Neural cell (in vitro differentiated cells): Measurements from ENCODE around the gene M1AP. TPM values are rescaled to one million over a fixed set of nuclear protein-coding genes. Genes with fewer than 3 reads are reported as not detected.

Experiments
- H2AFZ ChIP-seq: fragments of 200-600, 300-800 bp; sonication (generic), shearing (Covaris generic); 2 replicates; pipeline ENCODE4 v1.6.0; 2014; ENCODE audit warnings: low read depth, mild to moderate bottlenecking, antibody characterized with exemption, low read length, moderate library complexity
- H3F3A ChIP-seq: fragments of 200-600 bp; shearing (Covaris generic); 2 replicates; pipeline ENCODE4 v1.6.1; 2016; ENCODE audit warnings: mild to moderate bottlenecking, moderate library complexity, mixed read lengths, antibody characterized with exemption, low read length; ENCODE audit not compliant: insufficient read depth, poor library complexity, severe bottlenecking
- H3K27ac ChIP-seq: fragments of 200-600, 300-800 bp; sonication (generic), shearing (Covaris generic); 2 replicates; pipeline ENCODE4 v1.5.1; 2014; ENCODE audit warnings: mild to moderate bottlenecking, low read length, moderate library complexity
- H3K27me3 ChIP-seq: fragments of 300-800, 200-600 bp; sonication (generic), shearing (Covaris generic); 2 replicates; pipeline ENCODE4 v1.6.0; 2014; ENCODE audit warnings: mild to moderate bottlenecking, low read depth, low read length, moderate library complexity; ENCODE audit not compliant: insufficient read depth
- H3K36me3 ChIP-seq: fragments of 300-800, 200-600 bp; sonication (generic), shearing (Covaris generic); 2 replicates; pipeline ENCODE4 v1.5.1; 2014; ENCODE audit warnings: mild to moderate bottlenecking, antibody characterized with exemption, low read length, moderate library complexity; ENCODE audit not compliant: insufficient read depth
- H3K4me2 ChIP-seq: fragments of 300-800, 200-600 bp; sonication (generic), shearing (Covaris generic); 2 replicates; pipeline ENCODE4 v1.6.0; 2014; ENCODE audit warnings: mild to moderate bottlenecking, low read length
- H3K4me3 ChIP-seq: fragments of 300-800, 200-600 bp; sonication (generic), shearing (Covaris generic); 2 replicates; pipeline ENCODE4 v1.5.1; 2014; ENCODE audit warnings: mild to moderate bottlenecking, low read length, moderate library complexity
- H3K79me2 ChIP-seq: fragments of 200-600 bp; shearing (Covaris generic); replicated peaks from 2 replicates; pipeline ENCODE4 v1.6.0; 2014; ENCODE audit warnings: mild to moderate bottlenecking, low read length, moderate library complexity; ENCODE audit not compliant: insufficient read depth
- H3K9ac ChIP-seq: fragments of 300-800, 200-600 bp; sonication (generic), shearing (Covaris generic); 2 replicates; pipeline ENCODE4 v1.6.1; 2016; ENCODE audit warnings: mild to moderate bottlenecking, low read length, mixed read lengths
- H3K9me2 ChIP-seq: fragments of 200-600 bp; shearing (Covaris generic); 2 replicates; pipeline ENCODE4 v1.6.1; 2016; ENCODE audit warnings: mild to moderate bottlenecking, low read length, mixed read lengths; ENCODE audit not compliant: insufficient read depth
- H3K9me3 ChIP-seq: fragments of 200-600, 300-800 bp; sonication (generic), shearing (Covaris generic); 2 replicates; pipeline ENCODE4 v1.6.1; 2016; ENCODE audit warnings: mild to moderate bottlenecking, mixed run types, low read length, moderate library complexity, mixed read lengths
- H4K20me1 ChIP-seq: fragments of 200-600 bp; shearing (Covaris generic); 2 replicates; pipeline ENCODE4 v1.6.1; 2016; ENCODE audit warnings: mild to moderate bottlenecking, mixed run types; ENCODE audit not compliant: insufficient read depth
- EP300 ChIP-seq: fragments of 450-650 bp; conservative IDR thresholded peaks from 2 replicates; pipeline ENCODE4 v1.6.1; 2014; ENCODE audit warnings: antibody characterized with exemption, mild to moderate bottlenecking, moderate library complexity; ENCODE audit not compliant: poor library complexity, severe bottlenecking
- EZH2 ChIP-seq: fragments of 200-600, 300-800 bp; shearing (Covaris generic), sonication (generic); IDR thresholded peaks from 2 replicates; pipeline ENCODE4 v1.6.1; 2014; ENCODE audit warnings: antibody characterized with exemption, low read length, borderline replicate concordance, mild to moderate bottlenecking; ENCODE audit not compliant: insufficient read depth, poor library complexity, severe bottlenecking
- MXI1 ChIP-seq: fragments of 450-650 bp; conservative IDR thresholded peaks from 2 replicates; pipeline ENCODE4 v1.6.1; 2014; ENCODE audit warnings: antibody characterized with exemption, mild to moderate bottlenecking; ENCODE audit not compliant: poor library complexity, severe bottlenecking
- POLR2AphosphoS5 ChIP-seq: IDR thresholded peaks from 2 replicates; pipeline ENCODE4 v1.6.1; 2012
- RAD21 ChIP-seq: fragments of 450-650 bp; conservative IDR thresholded peaks from 2 replicates; pipeline ENCODE4 v1.6.1; 2014; ENCODE audit warnings: antibody characterized with exemption, mild to moderate bottlenecking, moderate library complexity
- SMC3 ChIP-seq: fragments of 450-650 bp; conservative IDR thresholded peaks from 2 replicates; pipeline ENCODE4 v1.6.1; 2014; ENCODE audit warnings: antibody characterized with exemption, mild to moderate bottlenecking, moderate library complexity; ENCODE audit not compliant: poor library complexity
- TAF1 ChIP-seq: IDR thresholded peaks from 2 replicates; pipeline ENCODE4 v1.6.1; 2012; ENCODE audit warnings: low read depth
- polyA plus RNA-seq: library from polyadenylated mRNA; depleted of rRNA; stranded (reverse); fragments of >200 nt; gene quantifications from 2 replicates; pipeline ENCODE4 v1.2.3, GENCODE V29; 2014
- TF ChIP-seq, protein P1 (sequence below): IDR thresholded peaks from 2 replicates; pipeline ENCODE4 v1.6.1; 2012; ENCODE audit warnings: borderline replicate concordance
- TF ChIP-seq, protein P2 (sequence below): fragments of 450-650 bp; IDR thresholded peaks from 2 replicates; pipeline ENCODE4 v1.5.1; 2014; ENCODE audit warnings: antibody characterized with exemption, mild to moderate bottlenecking, moderate library complexity; ENCODE audit not compliant: poor library complexity, severe bottlenecking

The M1AP gene
- polyA plus RNA-seq, 1 donor from 2014 or later, result not detected

GRCh38 chr2:74658516-74658915 lies 10.4 kb upstream of the M1AP start:
- Histone ChIP-seq H3K9me3 (no peaks in the 10 kb centered on the region), H3K27me3 (no peaks in the 10 kb centered on the region), H3K27ac (no peak overlapping the region), H3K9ac (no peak overlapping the region), H2AFZ (no peak overlapping the region), H3K4me2 (no peak overlapping the region), H3K4me3 (no peak overlapping the region), H3K36me3 (peaks cover 9% of the 10 kb centered on the region), H3K9me2 (no peaks in the 10 kb centered on the region), H4K20me1 (no peaks in the 10 kb centered on the region), H3F3A (no peaks in the 10 kb centered on the region), H3K79me2 (no peaks in the 10 kb centered on the region)
- TF ChIP-seq SMC3, result no peak
- TF ChIP-seq EZH2, result no peak
- TF ChIP-seq MXI1, result no peak
- TF ChIP-seq RAD21, result no peak
- TF ChIP-seq, protein P1, sequence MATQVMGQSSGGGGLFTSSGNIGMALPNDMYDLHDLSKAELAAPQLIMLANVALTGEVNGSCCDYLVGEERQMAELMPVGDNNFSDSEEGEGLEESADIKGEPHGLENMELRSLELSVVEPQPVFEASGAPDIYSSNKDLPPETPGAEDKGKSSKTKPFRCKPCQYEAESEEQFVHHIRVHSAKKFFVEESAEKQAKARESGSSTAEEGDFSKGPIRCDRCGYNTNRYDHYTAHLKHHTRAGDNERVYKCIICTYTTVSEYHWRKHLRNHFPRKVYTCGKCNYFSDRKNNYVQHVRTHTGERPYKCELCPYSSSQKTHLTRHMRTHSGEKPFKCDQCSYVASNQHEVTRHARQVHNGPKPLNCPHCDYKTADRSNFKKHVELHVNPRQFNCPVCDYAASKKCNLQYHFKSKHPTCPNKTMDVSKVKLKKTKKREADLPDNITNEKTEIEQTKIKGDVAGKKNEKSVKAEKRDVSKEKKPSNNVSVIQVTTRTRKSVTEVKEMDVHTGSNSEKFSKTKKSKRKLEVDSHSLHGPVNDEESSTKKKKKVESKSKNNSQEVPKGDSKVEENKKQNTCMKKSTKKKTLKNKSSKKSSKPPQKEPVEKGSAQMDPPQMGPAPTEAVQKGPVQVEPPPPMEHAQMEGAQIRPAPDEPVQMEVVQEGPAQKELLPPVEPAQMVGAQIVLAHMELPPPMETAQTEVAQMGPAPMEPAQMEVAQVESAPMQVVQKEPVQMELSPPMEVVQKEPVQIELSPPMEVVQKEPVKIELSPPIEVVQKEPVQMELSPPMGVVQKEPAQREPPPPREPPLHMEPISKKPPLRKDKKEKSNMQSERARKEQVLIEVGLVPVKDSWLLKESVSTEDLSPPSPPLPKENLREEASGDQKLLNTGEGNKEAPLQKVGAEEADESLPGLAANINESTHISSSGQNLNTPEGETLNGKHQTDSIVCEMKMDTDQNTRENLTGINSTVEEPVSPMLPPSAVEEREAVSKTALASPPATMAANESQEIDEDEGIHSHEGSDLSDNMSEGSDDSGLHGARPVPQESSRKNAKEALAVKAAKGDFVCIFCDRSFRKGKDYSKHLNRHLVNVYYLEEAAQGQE, result no peak
- TF ChIP-seq, protein P2, sequence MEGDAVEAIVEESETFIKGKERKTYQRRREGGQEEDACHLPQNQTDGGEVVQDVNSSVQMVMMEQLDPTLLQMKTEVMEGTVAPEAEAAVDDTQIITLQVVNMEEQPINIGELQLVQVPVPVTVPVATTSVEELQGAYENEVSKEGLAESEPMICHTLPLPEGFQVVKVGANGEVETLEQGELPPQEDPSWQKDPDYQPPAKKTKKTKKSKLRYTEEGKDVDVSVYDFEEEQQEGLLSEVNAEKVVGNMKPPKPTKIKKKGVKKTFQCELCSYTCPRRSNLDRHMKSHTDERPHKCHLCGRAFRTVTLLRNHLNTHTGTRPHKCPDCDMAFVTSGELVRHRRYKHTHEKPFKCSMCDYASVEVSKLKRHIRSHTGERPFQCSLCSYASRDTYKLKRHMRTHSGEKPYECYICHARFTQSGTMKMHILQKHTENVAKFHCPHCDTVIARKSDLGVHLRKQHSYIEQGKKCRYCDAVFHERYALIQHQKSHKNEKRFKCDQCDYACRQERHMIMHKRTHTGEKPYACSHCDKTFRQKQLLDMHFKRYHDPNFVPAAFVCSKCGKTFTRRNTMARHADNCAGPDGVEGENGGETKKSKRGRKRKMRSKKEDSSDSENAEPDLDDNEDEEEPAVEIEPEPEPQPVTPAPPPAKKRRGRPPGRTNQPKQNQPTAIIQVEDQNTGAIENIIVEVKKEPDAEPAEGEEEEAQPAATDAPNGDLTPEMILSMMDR, result no peak
- no peak for TF ChIP-seq EP300
- no peak for TF ChIP-seq POLR2AphosphoS5

DNA sequence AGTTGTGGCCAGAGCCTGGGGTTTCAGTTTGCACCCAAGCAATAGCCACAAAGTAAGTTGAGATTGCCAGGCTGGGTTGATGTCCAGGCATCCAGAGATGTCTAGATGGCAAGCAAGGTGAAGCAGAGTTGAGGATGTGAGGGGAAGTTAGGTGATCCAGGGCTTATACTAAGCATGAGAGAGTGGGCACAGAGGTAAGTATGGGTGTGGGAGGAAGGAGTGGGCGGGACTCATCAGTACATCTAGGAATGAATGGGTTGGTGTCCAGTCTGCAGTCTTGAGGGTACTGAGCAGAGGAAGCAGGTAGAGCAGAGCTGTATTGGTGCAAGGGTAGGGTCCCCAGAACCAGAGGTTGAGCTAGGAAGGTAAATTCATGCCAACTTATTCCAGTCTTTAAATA lies 7.4 kb upstream of the M1AP start:
- Histone ChIP-seq H4K20me1 (no peaks in the 10 kb centered on the region), H3K27me3 (no peaks in the 10 kb centered on the region), H2AFZ (no peak overlapping the region), H3K27ac (no peak overlapping the region), H3K4me2 (no peak overlapping the region), H3K4me3 (peak overlapping the region; percentile 93), H3K9me2 (no peaks in the 10 kb centered on the region), H3K79me2 (no peaks in the 10 kb centered on the region), H3K36me3 (peaks cover 9% of the 10 kb centered on the region), H3K9me3 (no peaks in the 10 kb centered on the region), H3F3A (no peaks in the 10 kb centered on the region), H3K9ac (no peak overlapping the region)
- TF ChIP-seq, protein P2, result no peak
- TF ChIP-seq TAF1 (no peak), EZH2 (no peak), POLR2AphosphoS5 (no peak), SMC3 (no peak), MXI1 (no peak), RAD21 (no peak)
- TF ChIP-seq, protein P1, result no peak
